GM12891 (cell line): ENCODE results near the gene LFNG.

ENCODE experiments used
- PAX5 ChIP-seq: IDR thresholded peaks from 2 replicates; pipeline ENCODE4 v1.6.1; 2011; ENCODE audit warnings: low read length, moderate library complexity, mild to moderate bottlenecking; ENCODE audit not compliant: insufficient read depth, severe bottlenecking
- POLR2A ChIP-seq: IDR thresholded peaks from 2 replicates; pipeline ENCODE4 v1.6.1; 2011; ENCODE audit warnings: low read depth, low read length, control low read depth
- POLR2AphosphoS5 ChIP-seq: IDR thresholded peaks from 2 replicates; pipeline ENCODE4 v1.6.1; 2011; ENCODE audit warnings: low read depth, low read length, control low read depth
- TAF1 ChIP-seq: IDR thresholded peaks from 2 replicates; pipeline ENCODE4 v1.6.1; 2011; ENCODE audit warnings: low read depth, low read length, control low read depth

DNA sequence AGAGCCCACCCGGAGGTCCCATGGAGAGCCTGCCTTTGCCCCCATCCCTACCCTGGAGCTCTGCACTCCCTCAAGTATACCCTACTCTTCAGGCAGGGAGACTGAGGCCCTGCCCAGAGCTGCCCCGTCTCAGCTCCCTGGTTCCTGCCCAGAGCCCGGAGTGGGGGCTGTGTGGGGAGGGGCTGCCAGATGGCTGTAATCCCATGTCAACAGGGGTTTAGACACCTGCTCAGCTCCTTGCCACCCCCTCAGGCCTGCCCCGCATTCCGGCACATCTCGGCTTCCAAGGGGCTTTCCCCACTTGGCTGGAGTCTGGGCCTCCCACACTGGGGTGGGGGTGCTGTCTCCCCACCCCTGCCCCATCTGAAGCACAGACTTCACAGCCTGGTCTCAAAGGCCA, 20.9 kb upstream of the LFNG start:
- TF ChIP-seq TAF1 (no peak), POLR2A (no peak), POLR2AphosphoS5 (no peak), PAX5 (no peak)
